Body of pancreas (tissue), 4 donors: ENCODE data around the gene ARF1. TPM values are rescaled to one million over a fixed set of nuclear protein-coding genes. Genes with fewer than 3 reads are reported as not detected.
A peak's percentile ranks its signal among the peaks of the same experiment; 100 is the strongest.

ENCODE experiments used
- ATAC-seq: fragments of 150-250 bp; one replicate; pipeline ENCODE4 v1.9.1; 2016
- DNase-seq, 4 donors: peaks; one replicate each; pipeline ENCODE4 v3.0.0-alpha.2; 2019
- H3K27ac ChIP-seq, 4 donors: fragments of 200-600 bp; sonication (generic); 1 replicate in 3 of 4; 2 replicates in 1 of 4; pipeline versions ENCODE4 v1.5.1 to v1.6.1; 2016 to 2019; ENCODE audit warnings: mild to moderate bottlenecking in 1 of 4, mixed read lengths in 1 of 4, moderate library complexity in 1 of 4
- H3K27me3 ChIP-seq, 2 donors: fragments of 200-600 bp; sonication (generic); one replicate each; pipeline ENCODE4 v1.6.0; 2016; ENCODE audit warnings: mild to moderate bottlenecking in 1 of 2
- H3K36me3 ChIP-seq, 2 donors: fragments of 200-600 bp; sonication (generic); replicated peaks in 1 of 2; 2 replicates each; pipeline ENCODE4 v1.5.1; 2016; ENCODE audit warnings: low read depth in 2 of 2; ENCODE audit not compliant: insufficient read depth in 1 of 2
- H3K4me1 ChIP-seq: fragments of 200-600 bp; sonication (generic); one replicate; pipeline ENCODE4 v1.6.0; 2016
- H3K4me3 ChIP-seq, 2 donors: fragments of 200-600 bp; sonication (generic); 1 replicate in 1 of 2; 2 replicates in 1 of 2; pipeline ENCODE4 v1.5.1; 2016 to 2019
- H3K9me3 ChIP-seq, 3 donors: fragments of 200-600 bp; sonication (generic); 1 replicate in 2 of 3; 2 replicates in 1 of 3; pipeline ENCODE4 v1.5.1; 2016
- CTCF ChIP-seq, 7 experiments: fragments of 450-650 bp in 4 of 7; fragments of 200-600 bp in 3 of 7; sonication (generic) in 3 of 7; IDR thresholded peaks; one replicate each; pipeline ENCODE4 v1.5.1; 2016 to 2019; ENCODE audit warnings: antibody characterized with exemption in 7 of 7
- POLR2A ChIP-seq, 3 donors: fragments of 450-650 bp; IDR thresholded peaks; one replicate each; pipeline ENCODE4 v1.6.1; 2016; ENCODE audit warnings: antibody characterized with exemption in 3 of 3, mild to moderate bottlenecking in 2 of 3
- WGBS, 2 donors: methylation state at CpG; one replicate each; pipeline ENCODE4 v1.1.5; 2017; 5-methylcytosine and 5-hydroxymethylcytosine counted together
- intact Hi-C: fragments of 100-400 bp; cut with DNase I; formaldehyde crosslinking; loops from one replicate; pipeline ENCODE4 v1.15.1; 2023
- total RNA-seq, 2 donors: library from RNA; depleted of rRNA; stranded (reverse); fragments of >200 nt; gene quantifications; one replicate each; pipeline ENCODE4 v1.1.0, GENCODE V29; 2016

ARF1 gene
- total RNA-seq, 2 donors from 2014 or later = 158 to 203 TPM

- ATAC-seq = no peak
- Histone ChIP-seq H3K4me1 (peaks cover 38% of the 10 kb centered on the region), H3K36me3 (peaks cover 0 to 14% of the 10 kb centered on the region in 2 donors), H3K4me3 (no peak overlapping the region), H3K9me3 (no peaks in the 10 kb centered on the region), H3K27ac (no peak overlapping the region), H3K27me3 (no peaks in the 10 kb centered on the region)
- WGBS, 2 donors = 90% methylated on average over 8 of the region's 8 CpGs; no CpG with 5 or more reads in 1 of the 2 donors
- TF ChIP-seq CTCF (IDR thresholded peaks at IDR 0.05) = no peak
- TF ChIP-seq POLR2A (IDR thresholded peaks at IDR 0.05) = no peak
- no peak for DNase-seq
- intact Hi-C loops = no loop called here
These were observed 62.5 kb downstream of the ARF1 start for GRCh38 chr1:228144993-228145343.

- H3K27me3 ChIP-seq = no peaks in the 10 kb centered on the region
- no peak overlapping the region for H3K27ac ChIP-seq
- peaks cover 46% of the 10 kb centered on the region for H3K4me1 ChIP-seq
- H3K4me3 ChIP-seq = no peak overlapping the region
- no peak for DNase-seq
- peaks cover 0 to 14% of the 10 kb centered on the region in 2 donors for H3K36me3 ChIP-seq
- no peak for ATAC-seq
- no peaks in the 10 kb centered on the region for H3K9me3 ChIP-seq
- TF ChIP-seq CTCF (IDR thresholded peaks at IDR 0.05) = no peak
- no peak for TF ChIP-seq POLR2A (IDR thresholded peaks at IDR 0.05)
- intact Hi-C loops = no loop called here
- 89 to 94% methylated on average over 10 to 31 of the region's 31 CpGs for WGBS, 2 donors
These were observed 63.2 kb downstream of the ARF1 start for GRCh38 chr1:228145463-228146416.

- Histone ChIP-seq H3K36me3 (peaks cover 0 to 14% of the 10 kb centered on the region in 2 donors), H3K9me3 (no peaks in the 10 kb centered on the region), H3K27ac (no peak overlapping the region), H3K4me1 (peaks cover 47% of the 10 kb centered on the region), H3K4me3 (no peak overlapping the region), H3K27me3 (no peaks in the 10 kb centered on the region)
- TF ChIP-seq CTCF (IDR thresholded peaks at IDR 0.05) (no peak), POLR2A (IDR thresholded peaks at IDR 0.05) (no peak)
- intact Hi-C loops = no loop called here
- 86 to 87% methylated on average over 13 to 16 of the region's 18 CpGs for WGBS, 2 donors
- ATAC-seq (no peak), DNase-seq (peak in 2 of 4 donors; percentile 1 to 11)
These were observed 64.1 kb downstream of the ARF1 start for GRCh38 chr1:228146417-228147150.

GRCh38 chr1:228147151-228147693 lies 64.7 kb downstream of the ARF1 start:
- peaks cover 43% of the 10 kb centered on the region for H3K4me1 ChIP-seq

More at GRCh38 chr1:228147151-228147693, 64.7 kb downstream of the ARF1 start:
- Histone ChIP-seq H3K9me3 (no peaks in the 10 kb centered on the region), H3K27me3 (no peaks in the 10 kb centered on the region), H3K36me3 (peaks cover 0 to 14% of the 10 kb centered on the region in 2 donors), H3K27ac (no peak overlapping the region), H3K4me3 (no peak overlapping the region)
- intact Hi-C loops = no loop called here
- ATAC-seq (no peak), DNase-seq (peak in 2 of 4 donors; percentile 1 to 11)
- 91 to 93% methylated on average over 15 to 20 of the region's 20 CpGs for WGBS, 2 donors
- TF ChIP-seq CTCF (IDR thresholded peaks at IDR 0.05) (no peak), POLR2A (IDR thresholded peaks at IDR 0.05) (no peak)
